Mesenchymal stem cell (in vitro differentiated cells and primary cell): ENCODE results near the gene FXYD2.

Experiments
- DNase-seq: peaks from one replicate; pipeline ENCODE4 v3.0.0-alpha.2; 2013
- H2AFZ ChIP-seq: one replicate; pipeline ENCODE4 v1.6.1; 2013; ENCODE audit warnings: low read depth, mild to moderate bottlenecking, control low read depth, inconsistent platforms, low read length, moderate library complexity
- H2AK5ac ChIP-seq: 2 replicates; pipeline ENCODE4 v1.6.1; 2013; ENCODE audit warnings: low read length, moderate library complexity, mild to moderate bottlenecking, inconsistent platforms; ENCODE audit not compliant: severe bottlenecking
- H2BK120ac ChIP-seq: one replicate; pipeline ENCODE4 v1.6.1; 2013; ENCODE audit warnings: low read depth, mild to moderate bottlenecking, inconsistent platforms, low read length, moderate library complexity
- H2BK12ac ChIP-seq, 2 experiments: one replicate each; pipeline ENCODE4 v1.6.1; 2013; ENCODE audit warnings: inconsistent platforms in 2 of 2, low read length in 2 of 2, mild to moderate bottlenecking in 2 of 2, moderate library complexity in 2 of 2, control low read depth in 1 of 2
- H2BK15ac ChIP-seq: one replicate; pipeline ENCODE4 v1.6.1; 2013; ENCODE audit warnings: mild to moderate bottlenecking, low read depth, inconsistent platforms; ENCODE audit not compliant: poor library complexity, severe bottlenecking
- H2BK5ac ChIP-seq: 2 replicates; pipeline ENCODE4 v1.6.1; 2013; ENCODE audit warnings: low read depth, mild to moderate bottlenecking, low read length, control low read depth, inconsistent platforms; ENCODE audit not compliant: poor library complexity, severe bottlenecking
- H3K14ac ChIP-seq, 2 experiments: one replicate each; pipeline ENCODE4 v1.6.1; 2013; ENCODE audit warnings: inconsistent platforms in 2 of 2, low read length in 2 of 2, control low read depth in 1 of 2, mild to moderate bottlenecking in 1 of 2, moderate library complexity in 1 of 2
- H3K18ac ChIP-seq, 2 experiments: one replicate each; pipeline ENCODE4 v1.6.1; 2013; ENCODE audit warnings: inconsistent platforms in 2 of 2, low read length in 2 of 2, control low read depth in 1 of 2, low read depth in 1 of 2, mild to moderate bottlenecking in 1 of 2
- H3K23ac ChIP-seq, 2 experiments: one replicate each; pipeline ENCODE4 v1.6.1; 2013; ENCODE audit warnings: inconsistent platforms in 2 of 2, low read length in 2 of 2, mild to moderate bottlenecking in 2 of 2, moderate library complexity in 2 of 2, control low read depth in 1 of 2
- H3K27ac ChIP-seq: 2 replicates; pipeline ENCODE4 v1.5.1; 2013; ENCODE audit warnings: mild to moderate bottlenecking, moderate library complexity, low read length, control low read depth, inconsistent platforms; ENCODE audit not compliant: poor library complexity, severe bottlenecking
- H3K27me3 ChIP-seq, 2 experiments: 2 replicates each; pipeline versions ENCODE4 v1.6.1 to v1.7.0; 2013; ENCODE audit warnings: low read length in 2 of 2, mild to moderate bottlenecking in 2 of 2, moderate library complexity in 2 of 2, control low read depth in 1 of 2, inconsistent platforms in 1 of 2; ENCODE audit not compliant: control insufficient read depth in 1 of 2, insufficient read depth in 1 of 2
- H3K36me3 ChIP-seq, 2 experiments: 2 replicates each; pipeline versions ENCODE4 v1.6.1 to v1.7.0; 2013; ENCODE audit warnings: low read length in 2 of 2, control low read depth in 1 of 2, inconsistent platforms in 1 of 2, low read depth in 1 of 2, mild to moderate bottlenecking in 1 of 2; ENCODE audit not compliant: insufficient read depth in 2 of 2, control insufficient read depth in 1 of 2
- H3K4ac ChIP-seq, 2 experiments: one replicate each; pipeline ENCODE4 v1.6.1; 2013; ENCODE audit warnings: inconsistent platforms in 2 of 2, low read length in 2 of 2, mild to moderate bottlenecking in 2 of 2, moderate library complexity in 2 of 2, control low read depth in 1 of 2, low read depth in 1 of 2
- H3K4me1 ChIP-seq: 2 replicates; pipeline ENCODE4 v1.6.1; 2013; ENCODE audit warnings: low read depth, low read length, control low read depth; ENCODE audit not compliant: control insufficient read depth, insufficient read depth
- H3K4me2 ChIP-seq: 2 replicates; pipeline ENCODE4 v1.6.1; 2013; ENCODE audit warnings: low read length, mild to moderate bottlenecking, inconsistent platforms; ENCODE audit not compliant: poor library complexity, severe bottlenecking
- H3K4me3 ChIP-seq, 2 experiments: 2 replicates each; pipeline versions ENCODE4 v1.5.1 to v1.7.0; 2013; ENCODE audit warnings: low read length in 2 of 2, mild to moderate bottlenecking in 2 of 2, control low read depth in 1 of 2, low read depth in 1 of 2; ENCODE audit not compliant: insufficient read depth in 1 of 2
- H3K79me1 ChIP-seq: replicated peaks from 2 replicates; pipeline ENCODE4 v1.6.1; 2013; ENCODE audit warnings: mild to moderate bottlenecking, control low read depth, low read length, inconsistent platforms; ENCODE audit not compliant: poor library complexity, severe bottlenecking
- H3K9ac ChIP-seq: 2 replicates; pipeline ENCODE4 v1.7.0; 2013; ENCODE audit warnings: mild to moderate bottlenecking, low read length, moderate library complexity
- H3K9me3 ChIP-seq: 2 replicates; pipeline ENCODE4 v1.7.0; 2013; ENCODE audit warnings: mild to moderate bottlenecking, low read length; ENCODE audit not compliant: control insufficient read depth
- H4K8ac ChIP-seq: one replicate; pipeline ENCODE4 v1.6.1; 2013; ENCODE audit warnings: inconsistent platforms, mild to moderate bottlenecking, low read length, moderate library complexity
- H4K91ac ChIP-seq: one replicate; pipeline ENCODE4 v1.6.1; 2013; ENCODE audit warnings: mild to moderate bottlenecking, low read length, inconsistent platforms
- WGBS: methylation state at CpG from one replicate; pipeline ENCODE4 v1.1.7; 2013; ENCODE audit warnings: mixed read lengths; 5-methylcytosine and 5-hydroxymethylcytosine counted together

FXYD2 gene

DNA sequence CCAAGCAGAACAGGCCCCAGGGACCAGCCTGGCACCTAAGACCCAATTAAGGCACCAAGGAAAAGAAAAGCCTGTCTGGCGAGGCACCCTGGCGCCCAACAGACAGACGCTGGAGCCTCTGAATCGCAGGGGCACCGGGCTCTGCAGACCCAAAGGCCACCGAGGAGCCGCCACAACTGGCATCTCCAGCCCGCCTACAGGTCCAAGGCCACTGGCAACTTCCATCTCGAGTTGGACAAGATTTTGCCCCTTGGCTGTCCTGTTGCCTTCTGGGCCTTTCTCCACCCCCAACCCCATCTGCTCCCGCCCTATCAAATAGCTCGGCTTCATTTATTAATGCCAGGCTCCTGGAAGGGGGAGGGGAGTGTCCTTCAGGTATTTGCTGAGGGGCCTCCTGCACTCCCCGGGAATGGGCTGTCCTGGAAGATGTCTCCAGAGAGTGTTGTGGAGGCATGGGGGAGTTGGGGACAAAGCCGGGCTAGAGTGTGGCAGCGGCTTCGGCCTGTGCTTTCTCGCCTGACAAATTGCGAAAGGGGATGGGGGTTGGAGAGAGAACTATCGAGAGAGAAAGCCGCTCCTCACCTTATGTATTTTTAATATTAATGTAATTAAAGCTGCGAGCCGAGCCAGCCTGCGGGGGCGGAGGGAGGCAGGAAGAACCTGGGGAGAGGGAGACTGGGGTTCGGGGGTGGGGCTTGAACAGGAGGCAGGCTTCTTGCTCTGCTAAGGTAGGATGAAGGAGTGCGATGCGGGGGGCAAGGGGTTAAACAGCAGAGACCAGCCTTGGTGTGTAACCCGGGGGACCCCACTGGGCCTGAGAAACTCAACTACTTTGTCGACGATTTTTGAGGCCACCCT lies 29.5 kb downstream of the FXYD2 start:
- WGBS: 41% methylated on average over 24 of the region's 29 CpGs
- peaks cover 23% of the 10 kb centered on the region for H3K4me1 ChIP-seq
- H3K27me3 ChIP-seq: peaks cover 61 to 94% of the 10 kb centered on the region in 2 experiments

DNA sequence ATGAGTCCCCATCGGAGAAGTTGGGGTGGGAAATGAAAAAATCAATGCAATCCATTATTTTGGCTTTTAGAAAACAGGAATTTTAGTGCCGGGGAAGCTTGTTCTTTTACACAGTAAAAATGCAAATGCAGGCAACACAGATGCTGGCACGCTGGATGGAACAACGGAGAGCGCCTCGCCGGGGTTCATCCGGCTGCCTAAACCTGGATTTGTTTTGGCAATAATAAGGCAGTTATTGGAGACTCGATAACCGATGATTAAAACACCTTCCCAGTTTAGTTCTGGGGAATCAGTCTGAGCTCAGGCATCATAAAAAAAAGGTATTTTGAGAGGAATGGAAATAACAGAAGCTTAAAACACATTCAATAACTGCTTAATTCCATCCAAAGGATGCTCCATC lies 30.4 kb downstream of the FXYD2 start:
- Histone ChIP-seq H3K9ac (no peak overlapping the region), H3K27ac (no peak overlapping the region), H4K91ac (no peak overlapping the region), H3K4me3 (no peak overlapping the region), H3K27me3 (peaks cover 64 to 93% of the 10 kb centered on the region in 2 experiments), H3K4ac (no peak overlapping the region), H2BK15ac (no peak overlapping the region), H3K14ac (no peak overlapping the region), H3K79me1 (peaks cover 1% of the 10 kb centered on the region), H3K23ac (no peak overlapping the region), H2BK12ac (no peak overlapping the region), H2AFZ (no peak overlapping the region), H2BK5ac (no peak overlapping the region), H3K36me3 (peaks cover 0 to 4% of the 10 kb centered on the region in 2 experiments), H3K9me3 (no peaks in the 10 kb centered on the region), H3K4me2 (no peak overlapping the region), H4K8ac (no peak overlapping the region), H2BK120ac (no peak overlapping the region), H3K18ac (no peak overlapping the region), H2AK5ac (no peak overlapping the region), H3K4me1 (peaks cover 23% of the 10 kb centered on the region)
- no peak for DNase-seq
- 88% methylated on average over 10 of the region's 10 CpGs for WGBS

More for the DNA sequence above, 29.5 kb downstream of the FXYD2 start:
- Histone ChIP-seq H3K9me3 (no peaks in the 10 kb centered on the region), H4K8ac (no peak overlapping the region), H4K91ac (no peak overlapping the region), H2AFZ (no peak overlapping the region), H3K14ac (no peak overlapping the region), H3K4me3 (no peak overlapping the region), H3K36me3 (peaks cover 0 to 4% of the 10 kb centered on the region in 2 experiments), H3K79me1 (peaks cover 1% of the 10 kb centered on the region), H2AK5ac (no peak overlapping the region), H2BK120ac (no peak overlapping the region), H3K27ac (no peak overlapping the region), H3K4ac (no peak overlapping the region), H2BK15ac (no peak overlapping the region), H2BK5ac (no peak overlapping the region), H3K18ac (no peak overlapping the region), H2BK12ac (no peak overlapping the region), H3K4me2 (no peak overlapping the region), H3K9ac (no peak overlapping the region), H3K23ac (peak overlapping the region in 1 of 2 experiments; percentile 25)
- no peak for DNase-seq

DNA sequence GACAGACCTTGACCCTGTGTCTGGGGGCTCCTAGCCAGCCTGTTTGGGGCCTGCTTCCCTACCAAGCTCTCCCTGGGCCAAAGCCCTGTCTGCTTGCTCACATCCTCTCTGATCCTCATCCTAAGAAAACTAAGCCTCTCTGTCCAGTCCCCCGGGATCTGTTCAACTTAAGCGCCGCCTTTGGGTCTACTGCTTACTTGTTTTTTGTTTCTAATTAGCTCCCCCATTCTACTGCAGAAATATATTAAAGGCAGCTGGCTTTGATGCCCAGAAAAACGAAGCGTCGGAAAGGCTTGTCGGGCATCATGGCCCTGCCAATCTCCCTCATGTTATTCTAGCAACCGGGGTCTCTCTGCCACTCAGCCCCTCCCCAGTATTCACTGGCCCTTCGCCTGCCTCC lies 31.0 kb downstream of the FXYD2 start:
- Histone ChIP-seq H3K4me3 (no peak overlapping the region), H3K18ac (no peak overlapping the region), H3K27me3 (peaks cover 64 to 93% of the 10 kb centered on the region in 2 experiments), H2BK12ac (no peak overlapping the region), H3K9ac (no peak overlapping the region), H3K9me3 (no peaks in the 10 kb centered on the region), H3K4ac (no peak overlapping the region), H4K91ac (no peak overlapping the region), H3K36me3 (peaks cover 0 to 4% of the 10 kb centered on the region in 2 experiments), H2BK120ac (no peak overlapping the region), H2BK5ac (no peak overlapping the region), H3K23ac (no peak overlapping the region), H2BK15ac (no peak overlapping the region), H3K4me2 (no peak overlapping the region), H2AK5ac (no peak overlapping the region), H3K79me1 (peaks cover 1% of the 10 kb centered on the region), H3K14ac (no peak overlapping the region), H3K27ac (no peak overlapping the region), H4K8ac (no peak overlapping the region), H2AFZ (no peak overlapping the region), H3K4me1 (peaks cover 23% of the 10 kb centered on the region)
- 94% methylated on average over 9 of the region's 9 CpGs for WGBS
- DNase-seq: no peak

DNA sequence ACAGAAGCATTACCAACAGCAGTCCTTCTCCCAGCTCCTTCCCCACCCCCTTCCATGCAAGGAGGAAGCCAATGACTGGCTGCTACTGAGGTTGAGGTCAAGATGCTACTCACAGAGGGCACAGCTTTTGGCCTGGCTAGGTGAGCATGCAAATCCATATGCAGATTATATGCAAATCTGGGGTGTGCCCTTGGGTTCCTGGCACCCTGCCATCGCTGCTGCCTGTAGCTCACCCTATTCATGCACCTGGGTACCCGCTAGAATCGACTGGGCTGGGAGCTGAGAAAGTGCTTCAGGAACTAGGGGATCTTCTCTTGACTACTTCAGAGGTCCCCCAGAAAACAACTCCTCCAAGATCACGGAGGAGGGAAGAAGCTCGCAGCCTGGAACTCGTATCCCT lies 31.6 kb downstream of the FXYD2 start:
- no peak for DNase-seq
- Histone ChIP-seq H4K8ac (no peak overlapping the region), H2BK120ac (no peak overlapping the region), H3K14ac (peak overlapping the region in 1 of 2 experiments; percentile 66), H2AFZ (no peak overlapping the region), H3K9ac (no peak overlapping the region), H3K27me3 (peaks cover 63 to 91% of the 10 kb centered on the region in 2 experiments), H3K79me1 (peaks cover 1% of the 10 kb centered on the region), H3K23ac (no peak overlapping the region), H3K4me3 (no peak overlapping the region), H4K91ac (no peak overlapping the region), H3K4me2 (no peak overlapping the region), H2BK5ac (no peak overlapping the region), H2AK5ac (no peak overlapping the region), H3K4me1 (peaks cover 23% of the 10 kb centered on the region), H3K4ac (no peak overlapping the region), H2BK12ac (no peak overlapping the region), H3K18ac (no peak overlapping the region), H3K36me3 (peaks cover 0 to 4% of the 10 kb centered on the region in 2 experiments), H2BK15ac (no peak overlapping the region), H3K27ac (no peak overlapping the region), H3K9me3 (no peaks in the 10 kb centered on the region)
- 70% methylated on average over 6 of the region's 6 CpGs for WGBS
